HCT116 (cell line): Measurements from ENCODE around the gene WWOX. TPM values are rescaled to one million over a fixed set of nuclear protein-coding genes. Genes with fewer than 3 reads are reported as not detected.

ENCODE experiments used
- ATAC-seq: fragments of 200-7000 bp; cut with Tn5 transposase; 2 replicates; pipeline ENCODE4 v1.9.1; 2020; ENCODE audit warnings: mild to moderate bottlenecking, moderate library complexity
- BruUV-seq: library from RNA; stranded (reverse); fragments of 400-500 nt; replicated peaks from 2 replicates; lab custom pipeline; 2021; lab: Mats Ljungman, UMichigan
- CTCF ChIA-PET: fragments of 300-600 bp; sonication (Branson Sonifier 250); formaldehyde crosslinking; loops from one replicate; lab custom pipeline; 2021; ENCODE audit warnings: antibody characterized with exemption; lab: Charles Lee
- POLR2A ChIA-PET: fragments of 300-600, 350-600 bp; sonication (Branson Sonifier 250); formaldehyde crosslinking; loops from one replicate; lab custom pipeline; 2021; ENCODE audit warnings: antibody characterized with exemption; lab: Charles Lee
- RAD21 ChIA-PET, 2 experiments: fragments of 300-600 bp; sonication (Branson Sonifier 250); formaldehyde crosslinking; loops; one replicate each; lab custom pipeline; 2023; ENCODE audit warnings: low total read pairs in 2 of 2; ENCODE audit not compliant: uncharacterized antibody in 2 of 2, unreplicated experiment in 2 of 2, low non-redundant PET in 1 of 2; lab: Charles Lee
- DNase-seq: peaks from one replicate; pipeline ENCODE4 v3.0.0-alpha.2; 2010; ENCODE audit warnings: low read depth, low spot score
- H2AFZ ChIP-seq: fragments of 200-600 bp; shearing (Covaris generic), sonication (generic); 2 replicates; pipeline ENCODE4 v1.6.1; 2017; ENCODE audit warnings: low read depth, mixed run types, mixed read lengths, antibody characterized with exemption, low read length; ENCODE audit not compliant: poor library complexity, severe bottlenecking
- H3K27ac ChIP-seq: 2 replicates; pipeline ENCODE4 v1.5.1; 2012; ENCODE audit warnings: low read depth, low read length
- H3K27me3 ChIP-seq: fragments of 200-600 bp; sonication (generic); 2 replicates; pipeline ENCODE4 v1.6.1; 2016; ENCODE audit warnings: mixed run types, low read length, mixed read lengths; ENCODE audit not compliant: insufficient read depth
- H3K36me3 ChIP-seq, 2 experiments: fragments of 200-500 bp in 1 of 2; fragments of 200-600 bp in 1 of 2; sonication (Bioruptor generic) in 1 of 2; sonication (generic) in 1 of 2; 2 replicates each; pipeline versions ENCODE4 v1.5.1 to v1.6.1; 2014 to 2016; ENCODE audit warnings: low read length in 2 of 2, inconsistent platforms in 1 of 2, mixed read lengths in 1 of 2, mixed run types in 1 of 2; ENCODE audit not compliant: insufficient read depth in 2 of 2, control insufficient read depth in 1 of 2
- H3K4me1 ChIP-seq, 2 experiments: fragments of 200-600 bp in 1 of 2; sonication (generic) in 1 of 2; 2 replicates each; pipeline versions ENCODE4 v1.5.1 to v1.6.1; 2012 to 2017; ENCODE audit warnings: low read length in 2 of 2, inconsistent platforms in 1 of 2, mild to moderate bottlenecking in 1 of 2, mixed read lengths in 1 of 2, mixed run types in 1 of 2, moderate library complexity in 1 of 2; ENCODE audit not compliant: insufficient read depth in 2 of 2, control insufficient read depth in 1 of 2
- H3K4me2 ChIP-seq: fragments of 200-600 bp; sonication (generic); 2 replicates; pipeline ENCODE4 v1.6.1; 2017; ENCODE audit warnings: mixed run types, low read length, mixed read lengths
- H3K4me3 ChIP-seq, 2 experiments: fragments of 200-600 bp in 1 of 2; sonication (generic) in 1 of 2; replicated peaks in 1 of 2; 2 replicates each; pipeline ENCODE4 v1.5.1; 2011 to 2016; ENCODE audit warnings: low read length in 2 of 2, control low read depth in 1 of 2, low read depth in 1 of 2, mild to moderate bottlenecking in 1 of 2, mixed read lengths in 1 of 2, mixed run types in 1 of 2
- H3K79me2 ChIP-seq: fragments of 200-600 bp; sonication (generic); 2 replicates; pipeline ENCODE4 v1.6.1; 2017; ENCODE audit warnings: mild to moderate bottlenecking, mixed run types, low read length, moderate library complexity, mixed read lengths; ENCODE audit not compliant: insufficient read depth
- H3K9ac ChIP-seq: fragments of 200-600 bp; sonication (generic); 2 replicates; pipeline ENCODE4 v1.6.1; 2016; ENCODE audit warnings: low read length, mixed read lengths
- H3K9me2 ChIP-seq: fragments of 200-600 bp; sonication (generic), shearing (Covaris generic); 2 replicates; pipeline ENCODE4 v1.6.1; 2017; ENCODE audit warnings: mixed run types, mild to moderate bottlenecking, moderate library complexity; ENCODE audit not compliant: insufficient read depth
- H3K9me3 ChIP-seq, 2 experiments: fragments of 200-500 bp in 1 of 2; fragments of 200-600 bp in 1 of 2; sonication (Bioruptor generic) in 1 of 2; sonication (generic) in 1 of 2; 2 replicates each; pipeline ENCODE4 v1.6.1; 2014 to 2017; ENCODE audit warnings: low read length in 2 of 2, mixed read lengths in 2 of 2, inconsistent platforms in 1 of 2, low read depth in 1 of 2, mild to moderate bottlenecking in 1 of 2, mixed run types in 1 of 2, moderate library complexity in 1 of 2; ENCODE audit not compliant: control insufficient read depth in 1 of 2, insufficient read depth in 1 of 2
- H4K20me1 ChIP-seq: fragments of 200-600 bp; sonication (generic), shearing (Covaris generic); 2 replicates; pipeline ENCODE4 v1.6.1; 2017; ENCODE audit warnings: mixed run types, mild to moderate bottlenecking, moderate library complexity; ENCODE audit not compliant: insufficient read depth
- EGR1 ChIP-seq: IDR thresholded peaks from 2 replicates; pipeline ENCODE4 v1.6.1; 2012; ENCODE audit warnings: low read depth
- ELF1 ChIP-seq: IDR thresholded peaks from 2 replicates; pipeline ENCODE4 v1.6.1; 2012; ENCODE audit warnings: low read depth, borderline replicate concordance
- EZH2 ChIP-seq: fragments of 200-600 bp; sonication (generic); IDR thresholded peaks from 2 replicates; pipeline ENCODE4 v1.6.1; 2017; ENCODE audit warnings: antibody characterized with exemption, mixed run types
- EZH2phosphoT487 ChIP-seq: fragments of 200-600 bp; IDR thresholded peaks from 2 replicates; pipeline ENCODE4 v1.6.1; 2018; ENCODE audit warnings: antibody characterized with exemption, borderline replicate concordance
- FOSL1 ChIP-seq: IDR thresholded peaks from 2 replicates; pipeline ENCODE4 v1.6.1; 2012; ENCODE audit warnings: low read depth
- JUND ChIP-seq: IDR thresholded peaks from 2 replicates; pipeline ENCODE4 v1.6.1; 2012
- POLR2A ChIP-seq: IDR thresholded peaks from 2 replicates; pipeline ENCODE4 v1.7.0; 2011; ENCODE audit warnings: borderline replicate concordance; ENCODE audit not compliant: insufficient read depth, insufficient read length; ENCODE audit errors: extremely low read depth
- POLR2AphosphoS5 ChIP-seq: IDR thresholded peaks from 2 replicates; pipeline ENCODE4 v1.6.1; 2011; ENCODE audit warnings: mild to moderate bottlenecking, low read depth, low read length, moderate library complexity
- RAD21 ChIP-seq: IDR thresholded peaks from 2 replicates; pipeline ENCODE4 v1.6.1; 2012; ENCODE audit warnings: low read depth, mild to moderate bottlenecking
- SP1 ChIP-seq: IDR thresholded peaks from 2 replicates; pipeline ENCODE4 v1.6.1; 2012; ENCODE audit warnings: low read depth
- SRF ChIP-seq: IDR thresholded peaks from 2 replicates; pipeline ENCODE4 v1.6.1; 2012; ENCODE audit warnings: low read depth
- YY1 ChIP-seq: IDR thresholded peaks from 2 replicates; pipeline ENCODE4 v1.6.1; 2011; ENCODE audit warnings: low read length, low read depth, moderate library complexity, mild to moderate bottlenecking; ENCODE audit not compliant: insufficient replicate concordance; ENCODE audit errors: extremely low read depth
- ZFX ChIP-seq: fragments of 450-650 bp; IDR thresholded peaks from 2 replicates; pipeline ENCODE4 v1.6.1; 2017
- ZNF274 ChIP-seq: fragments of 200-500 bp; sonication (Bioruptor generic); IDR thresholded peaks from 2 replicates; pipeline ENCODE4 v1.6.1; 2014; ENCODE audit warnings: mild to moderate bottlenecking, low read depth, low read length, inconsistent platforms
- intact Hi-C: fragments of 100-400 bp; cut with micrococcal nuclease; formaldehyde crosslinking; loops from 2 replicates; pipeline ENCODE4 v1.10.0; 2022
- total RNA-seq: library from RNA; stranded (reverse); gene quantifications from one replicate; pipeline ENCODE4 v1.2.1, GENCODE V29; 2021; ENCODE audit not compliant: unreplicated experiment
- TF ChIP-seq, protein P1 (sequence below): IDR thresholded peaks from 2 replicates; pipeline ENCODE4 v1.6.1; 2012; ENCODE audit warnings: low read depth
- TF ChIP-seq, protein P2 (sequence below): IDR thresholded peaks from 2 replicates; pipeline ENCODE4 v1.6.1; 2012
- TF ChIP-seq, protein P3 (sequence below), 3 experiments: fragments of 200-600 bp in 1 of 3; sonication (generic) in 1 of 3; IDR thresholded peaks in 2 of 3; conservative IDR thresholded peaks in 1 of 3; 2 replicates each; pipeline ENCODE4 v1.5.1; 2012 to 2017; ENCODE audit warnings: low read depth in 2 of 3, low read length in 2 of 3, antibody characterized with exemption in 1 of 3, borderline replicate concordance in 1 of 3, control low read depth in 1 of 3, mild to moderate bottlenecking in 1 of 3, mixed read lengths in 1 of 3, mixed run types in 1 of 3, moderate library complexity in 1 of 3; ENCODE audit not compliant: insufficient read depth in 1 of 3

Gene WWOX
- total RNA-seq, 1 experiment from 2014 or later: 13.7 TPM

DNA sequence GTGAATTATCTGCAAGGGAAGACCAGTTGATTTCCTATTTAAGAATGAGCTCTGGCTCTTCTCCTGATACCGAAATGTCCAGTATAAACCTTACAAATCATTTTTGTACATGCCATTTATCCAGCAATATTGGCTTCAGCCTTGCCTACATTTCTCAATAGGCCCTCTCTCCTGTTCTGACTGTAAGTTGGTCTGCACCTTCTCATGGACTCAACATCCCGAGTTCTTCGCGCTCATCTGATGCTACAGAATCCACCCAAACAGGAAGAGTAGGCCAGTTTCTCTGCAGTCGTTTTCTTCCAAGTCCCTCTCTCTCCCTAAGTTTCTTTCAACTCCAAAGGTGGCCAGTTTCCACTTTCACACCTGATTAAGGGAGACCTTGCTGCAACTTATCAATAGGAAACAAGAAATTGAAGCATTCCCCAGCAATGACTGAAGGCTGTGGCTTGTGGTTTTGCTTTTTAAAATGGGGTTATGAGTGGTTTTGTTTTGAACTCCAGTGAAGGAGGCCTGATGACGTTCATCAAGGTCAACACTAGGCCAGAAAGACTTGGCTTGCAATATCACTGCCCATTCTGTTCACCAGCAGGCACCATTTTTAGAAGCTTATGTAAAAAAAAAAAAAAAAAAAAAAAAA, 1118.0 kb downstream of the WWOX start (continued):
- no peak for TF ChIP-seq SP1

DNA sequence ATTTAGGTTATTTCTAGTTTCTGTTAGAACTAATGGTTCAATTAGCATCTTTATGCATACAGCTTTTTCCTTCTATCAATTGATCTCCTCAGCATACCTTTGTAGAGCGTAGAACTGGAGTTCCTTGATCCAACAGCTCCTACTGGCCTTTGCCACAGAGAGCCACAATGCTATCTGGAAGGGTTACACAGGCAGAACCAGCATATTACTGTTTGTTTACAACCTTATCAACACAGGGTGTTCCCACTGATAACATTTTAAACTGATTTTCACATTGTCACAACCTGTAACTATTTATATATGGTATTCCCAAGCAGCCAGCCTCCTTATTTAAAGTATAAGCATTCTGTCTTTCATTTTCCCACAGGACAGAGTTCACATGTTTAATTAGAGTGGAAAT, 1118.9 kb downstream of the WWOX start:
- Histone ChIP-seq H4K20me1 (no peaks in the 10 kb centered on the region), H3K27me3 (no peaks in the 10 kb centered on the region), H3K9ac (no peak overlapping the region), H3K9me3 (peaks cover 14 to 17% of the 10 kb centered on the region in 2 experiments; a peak in 2 of 4 replicates), H3K27ac (no peak overlapping the region), H2AFZ (no peak overlapping the region), H3K4me2 (no peak overlapping the region), H3K9me2 (no peaks in the 10 kb centered on the region), H3K79me2 (no peaks in the 10 kb centered on the region), H3K4me3 (no peak overlapping the region), H3K4me1 (no peaks in the 10 kb centered on the region), H3K36me3 (no peaks in the 10 kb centered on the region)
- TF ChIP-seq EGR1 (no peak), ZFX (no peak), ELF1 (no peak), POLR2A (no peak), EZH2phosphoT487 (no peak), YY1 (no peak), FOSL1 (no peak), SRF (no peak), RAD21 (no peak), POLR2AphosphoS5 (no peak), ZNF274 (no peak), EZH2 (no peak), SP1 (no peak), JUND (no peak)
- TF ChIP-seq, protein P1, sequence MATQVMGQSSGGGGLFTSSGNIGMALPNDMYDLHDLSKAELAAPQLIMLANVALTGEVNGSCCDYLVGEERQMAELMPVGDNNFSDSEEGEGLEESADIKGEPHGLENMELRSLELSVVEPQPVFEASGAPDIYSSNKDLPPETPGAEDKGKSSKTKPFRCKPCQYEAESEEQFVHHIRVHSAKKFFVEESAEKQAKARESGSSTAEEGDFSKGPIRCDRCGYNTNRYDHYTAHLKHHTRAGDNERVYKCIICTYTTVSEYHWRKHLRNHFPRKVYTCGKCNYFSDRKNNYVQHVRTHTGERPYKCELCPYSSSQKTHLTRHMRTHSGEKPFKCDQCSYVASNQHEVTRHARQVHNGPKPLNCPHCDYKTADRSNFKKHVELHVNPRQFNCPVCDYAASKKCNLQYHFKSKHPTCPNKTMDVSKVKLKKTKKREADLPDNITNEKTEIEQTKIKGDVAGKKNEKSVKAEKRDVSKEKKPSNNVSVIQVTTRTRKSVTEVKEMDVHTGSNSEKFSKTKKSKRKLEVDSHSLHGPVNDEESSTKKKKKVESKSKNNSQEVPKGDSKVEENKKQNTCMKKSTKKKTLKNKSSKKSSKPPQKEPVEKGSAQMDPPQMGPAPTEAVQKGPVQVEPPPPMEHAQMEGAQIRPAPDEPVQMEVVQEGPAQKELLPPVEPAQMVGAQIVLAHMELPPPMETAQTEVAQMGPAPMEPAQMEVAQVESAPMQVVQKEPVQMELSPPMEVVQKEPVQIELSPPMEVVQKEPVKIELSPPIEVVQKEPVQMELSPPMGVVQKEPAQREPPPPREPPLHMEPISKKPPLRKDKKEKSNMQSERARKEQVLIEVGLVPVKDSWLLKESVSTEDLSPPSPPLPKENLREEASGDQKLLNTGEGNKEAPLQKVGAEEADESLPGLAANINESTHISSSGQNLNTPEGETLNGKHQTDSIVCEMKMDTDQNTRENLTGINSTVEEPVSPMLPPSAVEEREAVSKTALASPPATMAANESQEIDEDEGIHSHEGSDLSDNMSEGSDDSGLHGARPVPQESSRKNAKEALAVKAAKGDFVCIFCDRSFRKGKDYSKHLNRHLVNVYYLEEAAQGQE: no peak
- TF ChIP-seq, protein P2, sequence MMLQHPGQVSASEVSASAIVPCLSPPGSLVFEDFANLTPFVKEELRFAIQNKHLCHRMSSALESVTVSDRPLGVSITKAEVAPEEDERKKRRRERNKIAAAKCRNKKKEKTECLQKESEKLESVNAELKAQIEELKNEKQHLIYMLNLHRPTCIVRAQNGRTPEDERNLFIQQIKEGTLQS: no peak
- TF ChIP-seq, protein P3, sequence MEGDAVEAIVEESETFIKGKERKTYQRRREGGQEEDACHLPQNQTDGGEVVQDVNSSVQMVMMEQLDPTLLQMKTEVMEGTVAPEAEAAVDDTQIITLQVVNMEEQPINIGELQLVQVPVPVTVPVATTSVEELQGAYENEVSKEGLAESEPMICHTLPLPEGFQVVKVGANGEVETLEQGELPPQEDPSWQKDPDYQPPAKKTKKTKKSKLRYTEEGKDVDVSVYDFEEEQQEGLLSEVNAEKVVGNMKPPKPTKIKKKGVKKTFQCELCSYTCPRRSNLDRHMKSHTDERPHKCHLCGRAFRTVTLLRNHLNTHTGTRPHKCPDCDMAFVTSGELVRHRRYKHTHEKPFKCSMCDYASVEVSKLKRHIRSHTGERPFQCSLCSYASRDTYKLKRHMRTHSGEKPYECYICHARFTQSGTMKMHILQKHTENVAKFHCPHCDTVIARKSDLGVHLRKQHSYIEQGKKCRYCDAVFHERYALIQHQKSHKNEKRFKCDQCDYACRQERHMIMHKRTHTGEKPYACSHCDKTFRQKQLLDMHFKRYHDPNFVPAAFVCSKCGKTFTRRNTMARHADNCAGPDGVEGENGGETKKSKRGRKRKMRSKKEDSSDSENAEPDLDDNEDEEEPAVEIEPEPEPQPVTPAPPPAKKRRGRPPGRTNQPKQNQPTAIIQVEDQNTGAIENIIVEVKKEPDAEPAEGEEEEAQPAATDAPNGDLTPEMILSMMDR (IDR thresholded peaks at IDR 0.05 in 2 of 3, conservative IDR thresholded peaks at IDR 0.05 in 1 of 3; ENCODE audit: borderline replicate concordance in 1 of 3, insufficient read depth in 1 of 3, low read depth in 2 of 3, low read length in 2 of 3): no peak
- RAD21 ChIA-PET: no interaction called here
- CTCF ChIA-PET: no interaction called here
- intact Hi-C loops: no loop called here
- no TSS peak for BruUV-seq
- POLR2A ChIA-PET: no interaction called here
- ATAC-seq (no peak), DNase-seq (no peak)
